ENCODE results near the gene BHLHA9.

- TF ChIP-seq REST (IDR thresholded peaks at IDR 0.05; ENCODE audit: low read depth) = no peak
- no peak for TF ChIP-seq TCF12 (IDR thresholded peaks at IDR 0.05; ENCODE audit: low read depth)
- TF ChIP-seq MAX (IDR thresholded peaks at IDR 0.05) = no peak
- TF ChIP-seq TAF1 (IDR thresholded peaks at IDR 0.05; ENCODE audit: low read depth) = no peak
- TF ChIP-seq YY1 (IDR thresholded peaks at IDR 0.05; ENCODE audit: low read depth) = no peak
- no peak for TF ChIP-seq EP300 (IDR thresholded peaks at IDR 0.05; ENCODE audit: borderline replicate concordance)
- no peak for TF ChIP-seq ZBTB7A (IDR thresholded peaks at IDR 0.05; ENCODE audit: low read depth)
- TF ChIP-seq RAD21 (IDR thresholded peaks at IDR 0.05; ENCODE audit: low read depth) = no peak
- no peak for TF ChIP-seq CEBPB (IDR thresholded peaks at IDR 0.05)
- TF ChIP-seq CREB1 (IDR thresholded peaks at IDR 0.05; ENCODE audit: low read depth) = no peak
- TF ChIP-seq FOXM1 (IDR thresholded peaks at IDR 0.05; ENCODE audit: borderline replicate concordance, low read depth) = no peak
- TF ChIP-seq EGR1 (IDR thresholded peaks at IDR 0.05) = no peak
- TF ChIP-seq NFIC (IDR thresholded peaks at IDR 0.05) = no peak
These were observed 34.8 kb downstream of the BHLHA9 start for GRCh38 chr17:1304962-1305563.
